Endothelial cell of umbilical vein (primary cell): ENCODE measurements around the gene BCL2. TPM values are rescaled to one million over a fixed set of nuclear protein-coding genes. Genes with fewer than 3 reads are reported as not detected.

Source experiments
- BruUV-seq: library from RNA; stranded (reverse); fragments of 400-500 nt; replicated peaks from 2 replicates; lab custom pipeline; 2021; lab: Mats Ljungman, UMichigan
- CTCF ChIA-PET: fragments of 300-600, 350-600 bp; sonication (Branson Sonifier 250); formaldehyde crosslinking; loops from one replicate; lab custom pipeline; 2021; ENCODE audit warnings: antibody characterized with exemption, inconsistent platforms; lab: Charles Lee
- POLR2A ChIA-PET: fragments of 300-600, 350-600 bp; sonication (Branson Sonifier 250); formaldehyde crosslinking; loops from one replicate; lab custom pipeline; 2021; ENCODE audit warnings: antibody characterized with exemption, inconsistent platforms; lab: Charles Lee
- DNase-seq: peaks from one replicate; pipeline ENCODE4 v3.0.0-alpha.2; 2011; ENCODE audit warnings: low read depth, low spot score
- FAIRE-seq: peaks from 2 replicates; lab custom pipeline; 2011; peaks lifted over from hg19 to GRCh38; lab: Jason Lieb, UNC
- H2AFZ ChIP-seq: 2 replicates; pipeline ENCODE4 v1.6.0; 2012; ENCODE audit warnings: low read depth, low read length, control low read depth, inconsistent platforms
- H3K27ac ChIP-seq: 2 replicates; pipeline ENCODE4 v1.5.1; 2011; ENCODE audit warnings: low read depth, mild to moderate bottlenecking, control low read depth, low read length, moderate library complexity; ENCODE audit not compliant: insufficient read depth
- H3K27me3 ChIP-seq, 2 experiments: 2 replicates each; pipeline versions ENCODE4 v1.6.0 to v1.6.1; 2011; ENCODE audit warnings: low read length in 2 of 2, mixed read lengths in 1 of 2; ENCODE audit not compliant: control insufficient read depth in 2 of 2, insufficient read depth in 2 of 2
- H3K36me3 ChIP-seq, 2 experiments: 2 replicates in 1 of 2; 3 replicates in 1 of 2; pipeline ENCODE4 v1.5.1; 2011; ENCODE audit warnings: low read length in 2 of 2, mild to moderate bottlenecking in 1 of 2, moderate library complexity in 1 of 2; ENCODE audit not compliant: control insufficient read depth in 2 of 2, insufficient read depth in 2 of 2; ENCODE audit errors: extremely low read depth in 1 of 2
- H3K4me1 ChIP-seq: 3 replicates; pipeline ENCODE4 v1.5.1; 2011; ENCODE audit warnings: mild to moderate bottlenecking, low read length; ENCODE audit not compliant: control insufficient read depth, insufficient read depth; ENCODE audit errors: extremely low read depth
- H3K4me2 ChIP-seq: 2 replicates; pipeline ENCODE4 v1.6.1; 2011; ENCODE audit warnings: low read length, control low read depth, mixed read lengths; ENCODE audit not compliant: insufficient read depth
- H3K4me3 ChIP-seq, 3 experiments: fragments of 200-600 bp in 1 of 3; sonication (generic), shearing (Covaris generic) in 1 of 3; replicated peaks in 1 of 3; 2 replicates each; pipeline ENCODE4 v1.5.1; 2011 to 2016; ENCODE audit warnings: control low read depth in 3 of 3, low read length in 3 of 3, mild to moderate bottlenecking in 2 of 3, inconsistent platforms in 1 of 3, low read depth in 1 of 3, moderate library complexity in 1 of 3; ENCODE audit not compliant: insufficient read depth in 1 of 3
- H3K79me2 ChIP-seq: 2 replicates; pipeline ENCODE4 v1.6.0; 2012; ENCODE audit warnings: low read length, inconsistent platforms; ENCODE audit not compliant: control insufficient read depth, insufficient read depth
- H3K9ac ChIP-seq: replicated peaks from 2 replicates; pipeline ENCODE3; 2011; ENCODE audit warnings: low read length, control low read depth; ENCODE audit not compliant: insufficient read depth; ENCODE audit errors: extremely low read depth
- H3K9me1 ChIP-seq: replicated peaks from 3 replicates; pipeline ENCODE4 v1.6.0; 2011; ENCODE audit warnings: mild to moderate bottlenecking, low read length; ENCODE audit not compliant: control insufficient read depth, insufficient read depth; ENCODE audit errors: extremely low read depth
- H3K9me3 ChIP-seq: replicated peaks from 2 replicates; pipeline ENCODE4 v1.5.1; 2012; ENCODE audit warnings: low read length, inconsistent platforms; ENCODE audit not compliant: control insufficient read depth, insufficient read depth
- H4K20me1 ChIP-seq: replicated peaks from 2 replicates; pipeline ENCODE3; 2011; ENCODE audit warnings: mild to moderate bottlenecking, low read length; ENCODE audit not compliant: control insufficient read depth, insufficient read depth; ENCODE audit errors: extremely low read depth
- CTCF ChIP-seq, 2 donors: IDR thresholded peaks; 1 replicate in 1 of 2; 2 replicates in 1 of 2; pipeline ENCODE4 v1.5.1; 2011; ENCODE audit warnings: low read length in 2 of 2, mild to moderate bottlenecking in 2 of 2, moderate library complexity in 2 of 2, control low read depth in 1 of 2, inconsistent platforms in 1 of 2, low read depth in 1 of 2; ENCODE audit not compliant: insufficient read depth in 1 of 2; ENCODE audit errors: extremely low read depth in 1 of 2
- EZH2 ChIP-seq: IDR thresholded peaks from 2 replicates; pipeline ENCODE4 v1.6.1; 2012; ENCODE audit warnings: borderline replicate concordance, low read depth, mild to moderate bottlenecking, moderate library complexity, low read length, inconsistent platforms; ENCODE audit not compliant: severe bottlenecking
- FOS ChIP-seq: IDR thresholded peaks from 2 replicates; pipeline ENCODE4 v1.6.1; 2011; ENCODE audit warnings: mild to moderate bottlenecking, low read length, moderate library complexity, borderline replicate concordance; ENCODE audit not compliant: insufficient read depth
- GATA2 ChIP-seq: IDR thresholded peaks from 2 replicates; pipeline ENCODE4 v1.7.0; 2011; ENCODE audit warnings: low read depth, mild to moderate bottlenecking, moderate library complexity, mixed read lengths, low read length; ENCODE audit not compliant: insufficient read length, insufficient read depth
- JUN ChIP-seq: IDR thresholded peaks from 2 replicates; pipeline ENCODE4 v1.6.1; 2011; ENCODE audit warnings: borderline replicate concordance, low read depth; ENCODE audit not compliant: insufficient read length, insufficient read depth
- MAX ChIP-seq: IDR thresholded peaks from 2 replicates; pipeline ENCODE4 v1.6.1; 2011; ENCODE audit not compliant: insufficient read depth, insufficient read length
- MYC ChIP-seq: IDR thresholded peaks from one replicate; pipeline ENCODE4 v1.6.1; 2011; ENCODE audit warnings: mild to moderate bottlenecking, low read depth, low read length
- POLR2A ChIP-seq: IDR thresholded peaks from 2 replicates; pipeline ENCODE4 v1.6.1; 2012; ENCODE audit warnings: low read depth, mild to moderate bottlenecking, control low read depth, low read length
- POLR2AphosphoS5 ChIP-seq: IDR thresholded peaks from 2 replicates; pipeline ENCODE4 v1.6.1; 2012; ENCODE audit warnings: low read depth, mild to moderate bottlenecking, control low read depth, low read length, moderate library complexity; ENCODE audit not compliant: insufficient read depth
- dilution Hi-C: fragments of 300-500 bp; cut with MboI; formaldehyde crosslinking; loops from one replicate; pipeline ENCODE4 v1.15.0; 2019; ENCODE audit warnings: low sequenced_read_pairs; ENCODE audit not compliant: extremely low pct_ligation_motif_present
- intact Hi-C: fragments of 100-400 bp; cut with micrococcal nuclease; formaldehyde crosslinking; loops from one replicate; pipeline ENCODE4 v1.10.0; 2022
- polyA plus RNA-seq, 4 experiments: library from polyadenylated mRNA; depleted of rRNA in 3 of 4; stranded (reverse) in 3 of 4; unstranded in 1 of 4; fragments of >200 nt; gene quantifications; 2 replicates each; pipeline versions ENCODE4 v1.2.1 to v1.2.3, GENCODE V29; 2011 to 2012; ENCODE audit warnings: missing spikeins in 1 of 4
- total RNA-seq: library from RNA; stranded (reverse); gene quantifications from 2 replicates; pipeline ENCODE4 v1.2.3, GENCODE V29; 2021

The BCL2 gene
- total and polyA plus RNA-seq, 2 donors (not counting 3 experiments of a cell fraction or from before 2014, with no cell fraction given), result 0.35 to 5.0 TPM

GRCh38 chr18:63164396-63164795 is 155.2 kb downstream of the BCL2 start:
- no peaks in the 10 kb centered on the region for H3K9me1 ChIP-seq
- no peaks in the 10 kb centered on the region for H3K9me3 ChIP-seq
- TF ChIP-seq MYC (no peak), EZH2 (no peak), FOS (no peak)
- peaks cover 4% of the 10 kb centered on the region for H3K4me1 ChIP-seq
- H3K4me2 ChIP-seq, result no peak overlapping the region
- H3K27ac ChIP-seq, result no peak overlapping the region
- H4K20me1 ChIP-seq, result no peaks in the 10 kb centered on the region
- no peaks in the 10 kb centered on the region for H3K27me3 ChIP-seq
- H3K4me3 ChIP-seq, result no peak overlapping the region
- H3K36me3 ChIP-seq, result no peaks in the 10 kb centered on the region
- DNase-seq, result no peak
- POLR2A ChIA-PET, result no interaction called here
- CTCF ChIA-PET, result interaction anchor here (0.9 to 1.1 kb wide), 2 partner anchors 9 to 159 kb away, joined by 3 to 5 read pairs; no protein-coding TSS in a partner anchor
- no peak overlapping the region for H3K9ac ChIP-seq
- dilution Hi-C loops, result no loop called here
- no peak for FAIRE-seq
- H2AFZ ChIP-seq, result no peak overlapping the region
- H3K79me2 ChIP-seq, result no peaks in the 10 kb centered on the region
- no TSS peak for BruUV-seq
- intact Hi-C loops, result no loop called here

- H3K4me2 ChIP-seq, result no peak overlapping the region
- no peaks in the 10 kb centered on the region for H3K36me3 ChIP-seq
- H3K9ac ChIP-seq, result no peak overlapping the region
- no peaks in the 10 kb centered on the region for H3K9me1 ChIP-seq
- FAIRE-seq, result no peak
- intact Hi-C loops, result no loop called here
- H2AFZ ChIP-seq, result no peak overlapping the region
- H3K4me3 ChIP-seq, result no peak overlapping the region
- H3K9me3 ChIP-seq, result no peaks in the 10 kb centered on the region
- DNase-seq, result no peak
- H4K20me1 ChIP-seq, result no peaks in the 10 kb centered on the region
- TF ChIP-seq GATA2 (no peak), CTCF (IDR thresholded peaks at IDR 0.05; ENCODE audit: extremely low read depth in 1 of 2, insufficient read depth in 1 of 2, low read depth in 1 of 2, low read length in 2 of 2) (no peak), MYC (no peak), MAX (no peak), POLR2AphosphoS5 (no peak), POLR2A (no peak), FOS (no peak), EZH2 (no peak), JUN (no peak)
- BruUV-seq, result no TSS peak
- peaks cover 4% of the 10 kb centered on the region for H3K4me1 ChIP-seq
- dilution Hi-C loops, result no loop called here
- ChIA-PET POLR2A (no interaction called here), CTCF (interaction anchor here (1.2 to 1.7 kb wide), 3 partner anchors 31 to 161 kb away, joined by 3 to 4 read pairs (median 4); no protein-coding TSS in a partner anchor)
- no peaks in the 10 kb centered on the region for H3K27me3 ChIP-seq
- H3K27ac ChIP-seq, result no peak overlapping the region
- H3K79me2 ChIP-seq, result no peaks in the 10 kb centered on the region
Observed at GRCh38 chr18:63162271-63163014, 157.1 kb downstream of the BCL2 start.
